Left ventricle myocardium inferior (tissue), 1 donor: ENCODE data around the gene YIPF2. TPM values are rescaled to one million over a fixed set of nuclear protein-coding genes. Genes with fewer than 3 reads are reported as not detected.

Experiments
- DNase-seq: peaks from one replicate; pipeline ENCODE4 v3.0.0-alpha.2; 2020
- H3K27ac ChIP-seq: fragments of 200-600 bp; replicated peaks from 2 replicates; pipeline ENCODE4 v1.8.0; 2021
- H3K27me3 ChIP-seq: fragments of 200-600 bp; 2 replicates; pipeline ENCODE4 v1.8.0; 2021; ENCODE audit warnings: low read depth
- H3K36me3 ChIP-seq: fragments of 200-600 bp; 2 replicates; pipeline ENCODE4 v1.8.0; 2021
- H3K4me1 ChIP-seq: fragments of 200-600 bp; 2 replicates; pipeline ENCODE4 v1.8.0; 2021
- H3K4me3 ChIP-seq: fragments of 200-600 bp; 2 replicates; pipeline ENCODE4 v1.8.0; 2021; ENCODE audit warnings: mild to moderate bottlenecking, moderate library complexity
- H3K9me3 ChIP-seq: fragments of 200-600 bp; replicated peaks from 2 replicates; pipeline ENCODE4 v1.8.0; 2021
- intact Hi-C: fragments of 100-400 bp; cut with micrococcal nuclease; formaldehyde crosslinking; loops from one replicate; pipeline ENCODE4 v1.11.0; 2022
- long read RNA-seq: library from polyadenylated mRNA; unstranded; transcript quantifications from one replicate; pipeline ENCODE4 v2.0.0, GENCODE V29; 2021
- total RNA-seq: library from RNA; stranded (reverse); fragmentation: NEBNext Ultra II Directional; extraction: Animal tissue kit (Norgen Biotek cat#: 25700); gene quantifications from one replicate; pipeline ENCODE4 v1.2.1, GENCODE V29; 2021
- TF ChIP-seq, protein P1 (sequence below): fragments of 200-600 bp; IDR thresholded peaks from 2 replicates; pipeline ENCODE4 v1.8.0; 2021; ENCODE audit warnings: antibody characterized with exemption, mild to moderate bottlenecking, borderline replicate concordance
- donor health status: DM: no; HTN: yes; CAD: no; lungs with severe emphysema.

Gene YIPF2
- total RNA-seq: 13.1 TPM
- long read RNA-seq, transcript YIPF2-204 (10 exons, 1,550 nt): minor isoform, 10 of 30 reads
- long read RNA-seq, transcript YIPF2-201 (10 exons, 2,087 nt): major isoform, 12 of 30 reads
- long read RNA-seq, partial matches to known transcripts: 1 of 30 reads
- long read RNA-seq, other reads (novel, unspliced or antisense): 7 of 30 reads

DNA sequence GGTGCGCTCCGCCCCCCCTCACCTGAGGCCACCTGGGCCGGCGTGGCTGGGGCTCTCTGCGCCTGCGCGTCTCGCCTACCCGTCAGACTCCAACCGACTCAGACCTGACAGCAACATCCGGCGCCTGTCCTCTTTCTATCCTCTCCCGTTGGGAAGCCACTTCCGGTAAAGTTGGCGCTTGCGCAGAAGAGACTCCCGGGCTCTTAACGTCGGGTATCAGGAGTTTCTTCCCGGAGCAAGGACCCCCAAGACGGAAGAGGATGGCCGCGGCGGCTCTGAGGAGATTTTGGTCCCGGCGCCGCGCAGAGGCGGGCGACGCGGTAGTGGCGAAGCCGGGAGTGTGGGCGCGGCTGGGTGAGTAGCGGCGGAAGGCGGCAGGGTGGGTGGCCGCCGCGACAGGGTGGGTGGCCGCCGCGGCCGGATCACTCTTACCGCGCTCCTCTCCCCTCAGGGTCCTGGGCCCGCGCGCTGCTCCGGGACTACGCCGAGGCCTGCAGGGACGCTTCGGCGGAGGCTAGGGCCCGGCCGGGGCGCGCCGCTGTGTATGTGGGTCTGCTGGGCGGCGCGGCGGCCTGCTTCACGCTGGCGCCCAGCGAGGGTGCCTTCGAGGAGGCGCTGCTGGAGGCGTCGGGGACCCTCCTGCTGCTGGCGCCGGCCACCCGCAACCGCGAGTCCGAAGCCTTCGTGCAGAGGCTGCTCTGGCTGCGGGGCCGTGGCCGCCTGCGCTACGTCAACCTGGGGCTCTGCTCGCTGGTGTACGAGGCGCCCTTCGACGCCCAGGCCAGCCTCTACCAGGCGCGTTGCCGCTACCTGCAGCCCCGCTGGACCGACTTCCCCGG is at the start of gene YIPF2, which contains the start of gene TIMM29:
Gene YIPF2, minus strand, starts transcription at position 77 of the 839 bp plus-strand sequence. CDS start 229 bp downstream, outside the sequence.
Gene TIMM29, plus strand, starts transcription at position 249 of the 839 bp plus-strand sequence. Its CDS starts 12 bp downstream, at position 261.
- H3K36me3 ChIP-seq: peaks cover 33% of the 10 kb centered on the region
- intact Hi-C loops: no loop called here

DNA sequence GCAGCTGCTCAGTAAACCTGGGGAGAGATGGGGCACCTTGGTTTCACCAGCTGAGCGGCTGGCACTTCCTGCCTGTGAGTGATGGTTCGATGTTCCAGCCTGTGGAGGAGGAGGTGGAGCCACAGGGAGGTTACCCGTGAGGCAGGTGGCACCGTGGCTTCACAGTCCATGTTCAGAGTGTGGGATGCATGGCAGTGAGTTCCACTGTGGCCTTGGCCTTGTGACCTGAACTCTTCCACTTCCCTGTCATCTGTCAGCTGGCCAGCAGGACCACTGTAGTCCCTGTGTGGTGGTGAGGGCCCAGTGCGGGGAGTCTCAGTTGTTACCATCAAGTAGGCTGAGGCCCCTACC is 49.3 kb upstream of the YIPF2 start:
- Histone ChIP-seq H3K27ac (no peak overlapping the region), H3K9me3 (no peaks in the 10 kb centered on the region), H3K27me3 (no peaks in the 10 kb centered on the region), H3K4me1 (peaks cover 32% of the 10 kb centered on the region), H3K36me3 (no peaks in the 10 kb centered on the region), H3K4me3 (no peak overlapping the region)
- TF ChIP-seq, protein P1, sequence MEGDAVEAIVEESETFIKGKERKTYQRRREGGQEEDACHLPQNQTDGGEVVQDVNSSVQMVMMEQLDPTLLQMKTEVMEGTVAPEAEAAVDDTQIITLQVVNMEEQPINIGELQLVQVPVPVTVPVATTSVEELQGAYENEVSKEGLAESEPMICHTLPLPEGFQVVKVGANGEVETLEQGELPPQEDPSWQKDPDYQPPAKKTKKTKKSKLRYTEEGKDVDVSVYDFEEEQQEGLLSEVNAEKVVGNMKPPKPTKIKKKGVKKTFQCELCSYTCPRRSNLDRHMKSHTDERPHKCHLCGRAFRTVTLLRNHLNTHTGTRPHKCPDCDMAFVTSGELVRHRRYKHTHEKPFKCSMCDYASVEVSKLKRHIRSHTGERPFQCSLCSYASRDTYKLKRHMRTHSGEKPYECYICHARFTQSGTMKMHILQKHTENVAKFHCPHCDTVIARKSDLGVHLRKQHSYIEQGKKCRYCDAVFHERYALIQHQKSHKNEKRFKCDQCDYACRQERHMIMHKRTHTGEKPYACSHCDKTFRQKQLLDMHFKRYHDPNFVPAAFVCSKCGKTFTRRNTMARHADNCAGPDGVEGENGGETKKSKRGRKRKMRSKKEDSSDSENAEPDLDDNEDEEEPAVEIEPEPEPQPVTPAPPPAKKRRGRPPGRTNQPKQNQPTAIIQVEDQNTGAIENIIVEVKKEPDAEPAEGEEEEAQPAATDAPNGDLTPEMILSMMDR: no peak
- intact Hi-C loops: no loop called here
- DNase-seq: no peak

More for the DNA sequence above, at the start of gene YIPF2, which contains the start of gene TIMM29:
- DNase-seq: peak; percentile 95
- TF ChIP-seq, protein P1: no peak
- Histone ChIP-seq H3K27ac (peak within 1 kb of the TSS; percentile 92), H3K4me1 (peaks cover 39% of the 10 kb centered on the region), H3K9me3 (no peaks in the 10 kb centered on the region), H3K4me3 (peak within 1 kb of the TSS; percentile 100), H3K27me3 (no peaks in the 10 kb centered on the region)

DNA sequence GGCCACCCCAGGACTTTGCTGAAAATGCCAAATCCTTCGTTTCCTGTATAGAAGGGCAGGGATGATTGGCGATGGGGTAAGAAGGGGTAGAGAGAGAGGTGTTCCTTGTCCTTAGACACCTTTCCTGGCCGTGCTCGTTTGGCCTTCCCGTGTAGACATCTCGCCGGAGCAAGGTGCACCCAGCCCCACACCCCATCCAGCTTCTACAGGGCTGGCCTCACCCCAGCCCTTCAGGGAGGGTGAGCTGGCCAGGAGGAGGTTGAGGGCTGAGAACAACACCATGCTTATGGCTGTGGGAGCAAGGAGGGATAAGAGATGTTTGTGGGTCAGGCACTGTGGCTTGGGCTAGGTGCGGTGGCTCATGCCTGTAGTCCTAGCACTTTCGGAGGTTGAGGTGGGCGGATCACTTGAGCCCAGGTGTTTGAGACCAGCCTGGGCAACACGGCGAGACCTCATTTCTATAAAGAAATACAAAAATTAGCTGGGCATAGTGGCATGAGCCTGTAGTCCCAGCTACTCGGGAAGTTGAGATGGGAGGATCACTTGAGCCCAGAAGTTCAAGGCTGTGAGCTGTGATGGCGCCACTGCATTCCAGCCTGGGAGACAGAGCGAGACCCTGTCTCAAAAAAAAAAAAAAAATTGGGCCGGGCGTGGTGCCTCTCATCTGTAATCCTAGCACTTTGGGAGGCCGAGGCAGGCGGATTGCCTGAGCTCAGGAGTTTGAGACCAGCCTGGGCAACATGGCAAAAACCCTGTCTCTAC is 47.9 kb upstream of the YIPF2 start:
- Histone ChIP-seq H3K36me3 (no peaks in the 10 kb centered on the region), H3K4me1 (peaks cover 37% of the 10 kb centered on the region), H3K27me3 (no peaks in the 10 kb centered on the region), H3K9me3 (no peaks in the 10 kb centered on the region), H3K4me3 (peak overlapping the region; percentile 36), H3K27ac (peak overlapping the region; percentile 76)
- no peak for DNase-seq
- intact Hi-C loops: no loop called here
- TF ChIP-seq, protein P1: no peak

DNA sequence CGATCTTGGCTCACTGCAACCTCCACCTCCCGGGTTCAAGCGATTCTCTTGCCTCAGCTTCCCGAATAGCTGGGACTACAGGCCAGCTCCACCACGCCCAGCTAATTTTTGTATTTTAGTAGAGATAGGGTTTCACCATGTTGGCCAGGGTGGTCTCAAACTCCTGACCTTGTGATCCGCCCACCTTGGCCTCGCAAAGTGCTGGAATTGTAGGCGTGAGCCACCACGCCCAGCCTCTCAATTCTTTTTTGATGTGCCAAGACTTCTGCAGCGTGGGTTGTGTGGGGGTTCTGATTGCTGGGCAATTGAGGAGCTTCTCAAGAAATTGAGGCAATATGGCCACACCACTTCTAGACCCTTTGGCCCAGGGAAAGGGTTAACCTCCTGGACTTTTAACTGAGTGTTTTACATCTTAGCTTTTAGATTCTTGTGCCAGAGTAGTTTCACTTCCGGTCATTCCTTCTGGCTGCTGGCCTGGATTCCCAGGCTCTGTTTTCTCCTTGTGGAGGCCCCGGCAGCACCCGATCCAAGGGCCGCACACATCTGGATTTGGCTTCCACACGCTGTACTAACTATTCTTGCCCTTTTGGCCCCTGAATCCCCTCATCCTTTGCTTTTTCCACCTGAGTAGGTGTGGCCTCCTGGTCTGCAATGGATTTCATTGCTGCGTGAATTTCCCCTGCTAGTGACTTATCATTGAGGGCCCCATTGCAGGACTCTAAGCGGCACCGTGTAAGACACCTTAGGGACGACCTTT is 47.1 kb upstream of the YIPF2 start:
- Histone ChIP-seq H3K4me3 (peak overlapping the region; percentile 36), H3K27me3 (no peaks in the 10 kb centered on the region), H3K36me3 (no peaks in the 10 kb centered on the region), H3K4me1 (peaks cover 38% of the 10 kb centered on the region), H3K27ac (peak overlapping the region; percentile 76), H3K9me3 (no peaks in the 10 kb centered on the region)
- peak; percentile 62 for DNase-seq
- intact Hi-C loops: no loop called here
- TF ChIP-seq, protein P1: no peak
